ENCODE results near the gene MEGF6. TPM values are rescaled to one million over a fixed set of nuclear protein-coding genes. Genes with fewer than 3 reads are reported as not detected.
A peak's percentile ranks its signal among the peaks of the same experiment; 100 is the strongest.
"Not testable (repeated sequence)": the region's sequence is repeated elsewhere in the genome, so short reads cannot be mapped to it uniquely, and the experiment has no call there.

The MEGF6 gene
- total RNA-seq, 1 donor from 2014 or later, result 43.4 TPM

- DNase-seq (ENCODE audit: low spot score), result no peak
These were observed 16.4 kb upstream of the MEGF6 start for GRCh38 chr1:3627515-3628253.

GRCh38 chr1:3626025-3626424 lies 14.7 kb upstream of the MEGF6 start:
- DNase-seq (ENCODE audit: low spot score), result no peak

- DNase-seq (ENCODE audit: low spot score), result peak; percentile 77
These were observed 14.0 kb upstream of the MEGF6 start for GRCh38 chr1:3625151-3625907.

- peak; percentile 98 for DNase-seq (ENCODE audit: low spot score)
These were observed 13.2 kb upstream of the MEGF6 start, which contains the start of gene TPRG1L for GRCh38 chr1:3624200-3625136. Gene TPRG1L, plus strand, starts transcription at chr1:3625015. Its CDS starts 58 bp downstream, at chr1:3625073.

- DNase-seq (ENCODE audit: low spot score), result no peak
These were observed 12.3 kb upstream of the MEGF6 start for GRCh38 chr1:3623441-3624199.

- DNase-seq (ENCODE audit: low spot score), result not testable (repeated sequence)
These were observed 10.8 kb upstream of the MEGF6 start for GRCh38 chr1:3622102-3622501.

- not testable (repeated sequence) for DNase-seq (ENCODE audit: low spot score)
These were observed 9.9 kb upstream of the MEGF6 start for GRCh38 chr1:3621151-3621671.

GRCh38 chr1:3620708-3621107 lies 9.4 kb upstream of the MEGF6 start:
- DNase-seq (ENCODE audit: low spot score), result no peak

GRCh38 chr1:3618881-3619671 lies 7.8 kb upstream of the MEGF6 start:
- DNase-seq (ENCODE audit: low spot score), result peak; percentile 83

- DNase-seq (ENCODE audit: low spot score), result no peak
These were observed 7.2 kb upstream of the MEGF6 start for GRCh38 chr1:3618531-3618880.

- no peak for DNase-seq (ENCODE audit: low spot score)
These were observed 6.6 kb upstream of the MEGF6 start for GRCh38 chr1:3617806-3618345.

- no peak for DNase-seq (ENCODE audit: low spot score)
These were observed 5.6 kb upstream of the MEGF6 start for GRCh38 chr1:3616861-3617260.

GRCh38 chr1:3614755-3615742 lies 3.7 kb upstream of the MEGF6 start:
- no peak for DNase-seq (ENCODE audit: low spot score)

GRCh38 chr1:3612123-3612522 lies 815 bp upstream of the MEGF6 start:
- no peak for DNase-seq (ENCODE audit: low spot score)

- DNase-seq (ENCODE audit: low spot score), result no peak
These were observed 660 bp downstream of the MEGF6 start for GRCh38 chr1:3610527-3611169.

- DNase-seq (ENCODE audit: low spot score), result no peak
These were observed 1.4 kb downstream of the MEGF6 start for GRCh38 chr1:3609769-3610526.

GRCh38 chr1:3609016-3609768 lies 2.1 kb downstream of the MEGF6 start:
- no peak for DNase-seq (ENCODE audit: low spot score)
